WTC11 (cell line): ENCODE results near the gene KRT80. TPM values are rescaled to one million over a fixed set of nuclear protein-coding genes. Genes with fewer than 3 reads are reported as not detected.

Experiments
- ATAC-seq: fragments of 200-7000 bp; cut with Tn5 transposase; 2 replicates; pipeline ENCODE4 v1.10.0; 2021; ENCODE audit warnings: mild to moderate bottlenecking, moderate library complexity
- CTCF ChIA-PET: fragments of 300-600 bp; sonication (Branson Sonifier 250); formaldehyde crosslinking; loops from one replicate; lab custom pipeline; 2021; ENCODE audit warnings: antibody characterized with exemption; lab: Charles Lee
- POLR2A ChIA-PET: fragments of 350-600 bp; sonication (Branson Sonifier 250); formaldehyde crosslinking; loops from one replicate; lab custom pipeline; 2021; ENCODE audit warnings: antibody characterized with exemption; lab: Charles Lee
- DNase-seq: peaks from one replicate; pipeline ENCODE4 v3.0.0; 2021; ENCODE audit warnings: low spot score
- H3K27ac Mint-ChIP-seq: 2 replicates; pipeline ENCODE4 v1.8.0; 2021; ENCODE audit warnings: mixed read lengths
- H3K27me3 Mint-ChIP-seq: 2 replicates; pipeline ENCODE4 v1.8.0; 2021; ENCODE audit warnings: low read depth, mild to moderate bottlenecking, moderate library complexity, mixed read lengths
- H3K36me3 Mint-ChIP-seq: 2 replicates; pipeline ENCODE4 v1.8.0; 2021; ENCODE audit warnings: mixed read lengths
- H3K4me1 Mint-ChIP-seq: 2 replicates; pipeline ENCODE4 v1.8.0; 2022; ENCODE audit warnings: mixed read lengths
- H3K4me3 Mint-ChIP-seq: 2 replicates; pipeline ENCODE4 v1.8.0; 2021; ENCODE audit warnings: mild to moderate bottlenecking, moderate library complexity, mixed read lengths
- H3K9me3 Mint-ChIP-seq: 2 replicates; pipeline ENCODE4 v1.8.0; 2021; ENCODE audit warnings: mixed read lengths
- ATF1 ChIP-seq: sonication (generic); formaldehyde crosslinking; IDR thresholded peaks from 2 replicates; pipeline ENCODE4 v1.8.1; 2023; ENCODE audit warnings: mild to moderate bottlenecking, moderate library complexity, missing genetic modification reagents
- GTF2I ChIP-seq: fragments of 250-450 bp; sonication (Bioruptor Pico); conservative IDR thresholded peaks from 2 replicates; pipeline ENCODE4 v1.4.0; 2021; ENCODE audit warnings: mild to moderate bottlenecking
- NR2C2 ChIP-seq: sonication (generic); formaldehyde crosslinking; IDR thresholded peaks from 2 replicates; pipeline ENCODE4 v1.8.0; 2022; ENCODE audit warnings: mild to moderate bottlenecking, missing genetic modification reagents
- RELA ChIP-seq: sonication (generic); formaldehyde crosslinking; IDR thresholded peaks from 2 replicates; pipeline ENCODE4 v1.8.1; 2022; ENCODE audit warnings: missing genetic modification reagents, mild to moderate bottlenecking, borderline replicate concordance
- TEAD1 ChIP-seq: sonication (generic); formaldehyde crosslinking; IDR thresholded peaks from 2 replicates; pipeline ENCODE4 v1.8.0; 2022; ENCODE audit warnings: mild to moderate bottlenecking, missing genetic modification reagents
- total RNA-seq: library from RNA; stranded (reverse); gene quantifications from 3 replicates; pipeline ENCODE4 v1.2.3, GENCODE V29; 2021
- TF ChIP-seq, protein P1 (sequence below): fragments of 250-450 bp; sonication (Bioruptor Pico); IDR thresholded peaks from 2 replicates; pipeline ENCODE4 v1.9.0; 2021; ENCODE audit warnings: mild to moderate bottlenecking
- TF ChIP-seq, protein P2 (sequence below): sonication (generic); formaldehyde crosslinking; IDR thresholded peaks from 2 replicates; pipeline ENCODE4 v1.8.1; 2023; ENCODE audit warnings: mild to moderate bottlenecking, missing genetic modification reagents, borderline replicate concordance
- TF ChIP-seq, protein P3 (sequence below): sonication (generic); formaldehyde crosslinking; IDR thresholded peaks from 2 replicates; pipeline ENCODE4 v1.8.1; 2023; ENCODE audit warnings: mild to moderate bottlenecking, missing genetic modification reagents, moderate library complexity
- TF ChIP-seq, protein P4 (sequence below): sonication (generic); formaldehyde crosslinking; IDR thresholded peaks from 2 replicates; pipeline ENCODE4 v1.8.0; 2023; ENCODE audit warnings: missing genetic modification reagents, mild to moderate bottlenecking, borderline replicate concordance
- TF ChIP-seq, protein P5 (sequence below): sonication (generic); formaldehyde crosslinking; IDR thresholded peaks from 2 replicates; pipeline ENCODE4 v1.8.1; 2022; ENCODE audit warnings: low read depth, mild to moderate bottlenecking, moderate library complexity, missing genetic modification reagents, borderline replicate concordance
- TF ChIP-seq, protein P6 (sequence below): sonication (generic); formaldehyde crosslinking; IDR thresholded peaks from 2 replicates; pipeline ENCODE4 v1.8.1; 2023; ENCODE audit warnings: mild to moderate bottlenecking, missing genetic modification reagents

The KRT80 gene
- total RNA-seq, 1 experiment from 2014 or later: 0.11 TPM

DNA sequence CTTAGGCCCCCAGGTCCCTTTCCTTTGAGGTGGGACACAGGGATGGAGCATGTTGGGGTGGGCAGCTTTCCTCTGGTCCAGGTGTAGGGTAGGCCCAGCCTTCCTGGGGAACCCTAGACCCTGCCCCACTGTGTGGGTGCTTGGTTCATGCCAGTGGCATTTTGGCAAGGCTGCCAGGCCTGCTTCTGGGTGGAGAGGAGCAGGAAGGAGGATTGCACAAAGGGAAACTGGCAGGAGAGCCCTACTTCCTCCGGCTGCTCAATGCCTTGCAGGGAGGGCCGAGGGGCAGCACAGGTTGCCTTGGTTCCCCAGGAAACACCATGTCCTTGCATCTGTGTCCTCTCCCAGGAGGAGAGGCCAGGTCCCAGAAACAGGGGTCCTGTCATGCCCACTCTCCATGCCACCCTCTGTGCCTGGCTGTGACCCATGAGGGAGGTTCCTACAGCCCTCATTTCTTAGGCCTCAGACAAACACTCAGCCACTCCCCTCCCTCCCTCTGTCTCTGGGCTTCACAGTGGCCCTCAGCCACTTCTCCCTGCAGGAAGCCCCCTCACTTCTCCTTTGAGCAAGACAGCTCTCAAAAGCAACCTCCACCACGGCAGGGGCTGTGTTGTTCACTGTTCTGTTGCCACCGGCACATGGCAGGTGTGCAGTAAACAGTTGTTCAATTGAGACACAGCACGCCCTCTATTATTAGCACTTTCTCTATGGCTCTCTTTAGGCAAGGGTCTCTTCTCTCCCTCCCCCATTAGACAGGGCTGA is 6.8 kb upstream of the KRT80 start (continued):
- TF ChIP-seq, protein P1, sequence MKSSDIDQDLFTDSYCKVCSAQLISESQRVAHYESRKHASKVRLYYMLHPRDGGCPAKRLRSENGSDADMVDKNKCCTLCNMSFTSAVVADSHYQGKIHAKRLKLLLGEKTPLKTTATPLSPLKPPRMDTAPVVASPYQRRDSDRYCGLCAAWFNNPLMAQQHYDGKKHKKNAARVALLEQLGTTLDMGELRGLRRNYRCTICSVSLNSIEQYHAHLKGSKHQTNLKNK (CRISPR knock-in tag): no peak
- TF ChIP-seq RELA (CRISPR knock-in tag) (no peak), NR2C2 (no peak), ATF1 (CRISPR knock-in tag) (no peak)
- TF ChIP-seq, protein P2, sequence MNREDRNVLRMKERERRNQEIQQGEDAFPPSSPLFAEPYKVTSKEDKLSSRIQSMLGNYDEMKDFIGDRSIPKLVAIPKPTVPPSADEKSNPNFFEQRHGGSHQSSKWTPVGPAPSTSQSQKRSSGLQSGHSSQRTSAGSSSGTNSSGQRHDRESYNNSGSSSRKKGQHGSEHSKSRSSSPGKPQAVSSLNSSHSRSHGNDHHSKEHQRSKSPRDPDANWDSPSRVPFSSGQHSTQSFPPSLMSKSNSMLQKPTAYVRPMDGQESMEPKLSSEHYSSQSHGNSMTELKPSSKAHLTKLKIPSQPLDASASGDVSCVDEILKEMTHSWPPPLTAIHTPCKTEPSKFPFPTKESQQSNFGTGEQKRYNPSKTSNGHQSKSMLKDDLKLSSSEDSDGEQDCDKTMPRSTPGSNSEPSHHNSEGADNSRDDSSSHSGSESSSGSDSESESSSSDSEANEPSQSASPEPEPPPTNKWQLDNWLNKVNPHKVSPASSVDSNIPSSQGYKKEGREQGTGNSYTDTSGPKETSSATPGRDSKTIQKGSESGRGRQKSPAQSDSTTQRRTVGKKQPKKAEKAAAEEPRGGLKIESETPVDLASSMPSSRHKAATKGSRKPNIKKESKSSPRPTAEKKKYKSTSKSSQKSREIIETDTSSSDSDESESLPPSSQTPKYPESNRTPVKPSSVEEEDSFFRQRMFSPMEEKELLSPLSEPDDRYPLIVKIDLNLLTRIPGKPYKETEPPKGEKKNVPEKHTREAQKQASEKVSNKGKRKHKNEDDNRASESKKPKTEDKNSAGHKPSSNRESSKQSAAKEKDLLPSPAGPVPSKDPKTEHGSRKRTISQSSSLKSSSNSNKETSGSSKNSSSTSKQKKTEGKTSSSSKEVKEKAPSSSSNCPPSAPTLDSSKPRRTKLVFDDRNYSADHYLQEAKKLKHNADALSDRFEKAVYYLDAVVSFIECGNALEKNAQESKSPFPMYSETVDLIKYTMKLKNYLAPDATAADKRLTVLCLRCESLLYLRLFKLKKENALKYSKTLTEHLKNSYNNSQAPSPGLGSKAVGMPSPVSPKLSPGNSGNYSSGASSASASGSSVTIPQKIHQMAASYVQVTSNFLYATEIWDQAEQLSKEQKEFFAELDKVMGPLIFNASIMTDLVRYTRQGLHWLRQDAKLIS: no peak
- TF ChIP-seq, protein P3, sequence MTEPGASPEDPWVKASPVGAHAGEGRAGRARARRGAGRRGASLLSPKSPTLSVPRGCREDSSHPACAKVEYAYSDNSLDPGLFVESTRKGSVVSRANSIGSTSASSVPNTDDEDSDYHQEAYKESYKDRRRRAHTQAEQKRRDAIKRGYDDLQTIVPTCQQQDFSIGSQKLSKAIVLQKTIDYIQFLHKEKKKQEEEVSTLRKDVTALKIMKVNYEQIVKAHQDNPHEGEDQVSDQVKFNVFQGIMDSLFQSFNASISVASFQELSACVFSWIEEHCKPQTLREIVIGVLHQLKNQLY (CRISPR knock-in tag): no peak
- TF ChIP-seq, protein P4, sequence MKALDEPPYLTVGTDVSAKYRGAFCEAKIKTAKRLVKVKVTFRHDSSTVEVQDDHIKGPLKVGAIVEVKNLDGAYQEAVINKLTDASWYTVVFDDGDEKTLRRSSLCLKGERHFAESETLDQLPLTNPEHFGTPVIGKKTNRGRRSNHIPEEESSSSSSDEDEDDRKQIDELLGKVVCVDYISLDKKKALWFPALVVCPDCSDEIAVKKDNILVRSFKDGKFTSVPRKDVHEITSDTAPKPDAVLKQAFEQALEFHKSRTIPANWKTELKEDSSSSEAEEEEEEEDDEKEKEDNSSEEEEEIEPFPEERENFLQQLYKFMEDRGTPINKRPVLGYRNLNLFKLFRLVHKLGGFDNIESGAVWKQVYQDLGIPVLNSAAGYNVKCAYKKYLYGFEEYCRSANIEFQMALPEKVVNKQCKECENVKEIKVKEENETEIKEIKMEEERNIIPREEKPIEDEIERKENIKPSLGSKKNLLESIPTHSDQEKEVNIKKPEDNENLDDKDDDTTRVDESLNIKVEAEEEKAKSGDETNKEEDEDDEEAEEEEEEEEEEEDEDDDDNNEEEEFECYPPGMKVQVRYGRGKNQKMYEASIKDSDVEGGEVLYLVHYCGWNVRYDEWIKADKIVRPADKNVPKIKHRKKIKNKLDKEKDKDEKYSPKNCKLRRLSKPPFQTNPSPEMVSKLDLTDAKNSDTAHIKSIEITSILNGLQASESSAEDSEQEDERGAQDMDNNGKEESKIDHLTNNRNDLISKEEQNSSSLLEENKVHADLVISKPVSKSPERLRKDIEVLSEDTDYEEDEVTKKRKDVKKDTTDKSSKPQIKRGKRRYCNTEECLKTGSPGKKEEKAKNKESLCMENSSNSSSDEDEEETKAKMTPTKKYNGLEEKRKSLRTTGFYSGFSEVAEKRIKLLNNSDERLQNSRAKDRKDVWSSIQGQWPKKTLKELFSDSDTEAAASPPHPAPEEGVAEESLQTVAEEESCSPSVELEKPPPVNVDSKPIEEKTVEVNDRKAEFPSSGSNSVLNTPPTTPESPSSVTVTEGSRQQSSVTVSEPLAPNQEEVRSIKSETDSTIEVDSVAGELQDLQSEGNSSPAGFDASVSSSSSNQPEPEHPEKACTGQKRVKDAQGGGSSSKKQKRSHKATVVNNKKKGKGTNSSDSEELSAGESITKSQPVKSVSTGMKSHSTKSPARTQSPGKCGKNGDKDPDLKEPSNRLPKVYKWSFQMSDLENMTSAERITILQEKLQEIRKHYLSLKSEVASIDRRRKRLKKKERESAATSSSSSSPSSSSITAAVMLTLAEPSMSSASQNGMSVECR (CRISPR knock-in tag): no peak

DNA sequence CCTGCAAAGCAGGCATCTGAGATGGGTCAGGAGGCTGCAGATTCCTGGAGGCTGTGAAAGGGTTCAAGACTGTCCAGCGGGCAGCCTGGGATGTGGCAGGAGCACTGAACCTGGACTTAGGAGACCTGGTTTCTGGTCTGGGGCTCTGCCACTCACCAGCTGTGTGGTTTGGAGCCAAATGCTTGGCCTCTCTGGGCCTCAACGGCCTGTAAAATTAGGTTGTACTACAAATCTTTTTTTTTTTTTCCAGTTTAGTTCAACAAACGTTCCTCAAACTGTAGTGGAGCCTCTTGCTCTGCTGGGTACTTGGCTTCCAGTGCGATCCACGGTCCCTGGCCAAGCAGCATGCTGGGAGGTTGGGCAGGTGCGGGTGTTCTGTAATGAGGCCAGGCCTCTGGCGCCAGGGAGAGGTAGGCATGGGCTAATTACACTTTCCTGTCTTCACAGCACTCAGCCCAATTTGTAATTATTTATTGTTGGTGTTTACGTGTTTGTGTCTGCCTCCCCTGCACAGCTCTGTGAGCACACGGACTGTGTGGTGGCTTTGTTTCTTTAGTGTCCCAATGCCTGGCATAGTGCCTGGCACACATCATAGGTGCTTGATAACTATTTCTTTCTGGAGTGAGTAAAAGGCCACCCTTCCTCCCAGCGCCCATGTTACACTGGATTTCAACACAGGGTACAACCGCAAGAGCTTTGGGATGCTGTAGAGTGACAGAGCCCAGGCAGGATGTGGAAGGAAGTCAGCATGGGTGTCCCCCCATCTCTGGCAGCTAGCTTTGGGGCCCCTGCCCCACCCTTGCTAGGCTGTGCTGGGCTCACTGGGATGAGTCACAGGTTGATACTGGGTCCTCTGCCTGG is 5.8 kb upstream of the KRT80 start:
- Mint-ChIP-seq H3K36me3 (no peaks in the 10 kb centered on the region), H3K4me3 (no peak overlapping the region), H3K27me3 (no peaks in the 10 kb centered on the region), H3K27ac (no peak overlapping the region), H3K9me3 (no peaks in the 10 kb centered on the region), H3K4me1 (peaks cover 24% of the 10 kb centered on the region)
- POLR2A ChIA-PET: no interaction called here
- TF ChIP-seq, protein P5, sequence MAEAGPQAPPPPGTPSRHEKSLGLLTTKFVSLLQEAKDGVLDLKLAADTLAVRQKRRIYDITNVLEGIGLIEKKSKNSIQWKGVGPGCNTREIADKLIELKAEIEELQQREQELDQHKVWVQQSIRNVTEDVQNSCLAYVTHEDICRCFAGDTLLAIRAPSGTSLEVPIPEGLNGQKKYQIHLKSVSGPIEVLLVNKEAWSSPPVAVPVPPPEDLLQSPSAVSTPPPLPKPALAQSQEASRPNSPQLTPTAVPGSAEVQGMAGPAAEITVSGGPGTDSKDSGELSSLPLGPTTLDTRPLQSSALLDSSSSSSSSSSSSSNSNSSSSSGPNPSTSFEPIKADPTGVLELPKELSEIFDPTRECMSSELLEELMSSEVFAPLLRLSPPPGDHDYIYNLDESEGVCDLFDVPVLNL (CRISPR knock-in tag): no peak
- TF ChIP-seq GTF2I (CRISPR knock-in tag) (no peak), TEAD1 (CRISPR knock-in tag) (no peak)
- TF ChIP-seq, protein P3 (CRISPR knock-in tag): no peak
- TF ChIP-seq, protein P6, sequence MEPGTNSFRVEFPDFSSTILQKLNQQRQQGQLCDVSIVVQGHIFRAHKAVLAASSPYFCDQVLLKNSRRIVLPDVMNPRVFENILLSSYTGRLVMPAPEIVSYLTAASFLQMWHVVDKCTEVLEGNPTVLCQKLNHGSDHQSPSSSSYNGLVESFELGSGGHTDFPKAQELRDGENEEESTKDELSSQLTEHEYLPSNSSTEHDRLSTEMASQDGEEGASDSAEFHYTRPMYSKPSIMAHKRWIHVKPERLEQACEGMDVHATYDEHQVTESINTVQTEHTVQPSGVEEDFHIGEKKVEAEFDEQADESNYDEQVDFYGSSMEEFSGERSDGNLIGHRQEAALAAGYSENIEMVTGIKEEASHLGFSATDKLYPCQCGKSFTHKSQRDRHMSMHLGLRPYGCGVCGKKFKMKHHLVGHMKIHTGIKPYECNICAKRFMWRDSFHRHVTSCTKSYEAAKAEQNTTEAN (CRISPR knock-in tag): no peak
- CTCF ChIA-PET: interaction anchor here (0.6 to 1.6 kb wide), 5 partner anchors 11 to 81 kb away, joined by 3 to 7 read pairs (median 3); no protein-coding TSS in a partner anchor
- ATAC-seq (no peak), DNase-seq (no peak)
